Thyroid gland (tissue), 4 donors: Measurements from ENCODE around the gene TMEM272.

Experiments used
- POLR2A ChIP-seq, 2 donors: fragments of 450-650 bp; IDR thresholded peaks; one replicate each; pipeline ENCODE4 v1.6.1; 2017; ENCODE audit warnings: antibody characterized with exemption in 2 of 2, mild to moderate bottlenecking in 2 of 2, moderate library complexity in 1 of 2
- TF ChIP-seq, protein P1 (sequence below), 6 experiments: fragments of 200-600 bp in 3 of 6; fragments of 450-650 bp in 3 of 6; sonication (generic) in 3 of 6; IDR thresholded peaks; one replicate each; pipeline ENCODE4 v1.5.1; 2016 to 2019; ENCODE audit warnings: antibody characterized with exemption in 6 of 6, mild to moderate bottlenecking in 2 of 6, inconsistent platforms in 1 of 6, moderate library complexity in 1 of 6

DNA sequence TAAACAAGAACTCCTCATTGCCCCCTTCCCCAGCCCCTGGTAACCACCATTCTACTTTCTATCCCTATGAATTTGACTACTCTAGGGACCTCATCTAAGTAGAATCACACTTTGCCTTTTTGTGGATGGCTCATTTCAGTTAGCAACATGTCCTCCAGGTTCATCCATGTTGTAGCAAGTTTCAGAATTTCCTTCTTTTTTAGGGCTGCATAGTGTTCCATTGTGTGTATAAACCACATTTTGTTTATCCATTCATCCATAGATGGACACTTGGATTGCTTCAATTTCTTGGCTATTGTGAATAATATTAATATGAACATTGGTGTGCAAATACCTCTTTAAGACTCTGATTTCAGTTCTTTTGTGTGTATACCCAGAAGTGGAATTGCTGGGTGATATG lies 36.2 kb downstream of the TMEM272 start:
- TF ChIP-seq, protein P1, sequence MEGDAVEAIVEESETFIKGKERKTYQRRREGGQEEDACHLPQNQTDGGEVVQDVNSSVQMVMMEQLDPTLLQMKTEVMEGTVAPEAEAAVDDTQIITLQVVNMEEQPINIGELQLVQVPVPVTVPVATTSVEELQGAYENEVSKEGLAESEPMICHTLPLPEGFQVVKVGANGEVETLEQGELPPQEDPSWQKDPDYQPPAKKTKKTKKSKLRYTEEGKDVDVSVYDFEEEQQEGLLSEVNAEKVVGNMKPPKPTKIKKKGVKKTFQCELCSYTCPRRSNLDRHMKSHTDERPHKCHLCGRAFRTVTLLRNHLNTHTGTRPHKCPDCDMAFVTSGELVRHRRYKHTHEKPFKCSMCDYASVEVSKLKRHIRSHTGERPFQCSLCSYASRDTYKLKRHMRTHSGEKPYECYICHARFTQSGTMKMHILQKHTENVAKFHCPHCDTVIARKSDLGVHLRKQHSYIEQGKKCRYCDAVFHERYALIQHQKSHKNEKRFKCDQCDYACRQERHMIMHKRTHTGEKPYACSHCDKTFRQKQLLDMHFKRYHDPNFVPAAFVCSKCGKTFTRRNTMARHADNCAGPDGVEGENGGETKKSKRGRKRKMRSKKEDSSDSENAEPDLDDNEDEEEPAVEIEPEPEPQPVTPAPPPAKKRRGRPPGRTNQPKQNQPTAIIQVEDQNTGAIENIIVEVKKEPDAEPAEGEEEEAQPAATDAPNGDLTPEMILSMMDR (IDR thresholded peaks at IDR 0.05), result no peak
- TF ChIP-seq POLR2A (IDR thresholded peaks at IDR 0.05), result no peak
